Peyer's patch (tissue), 4 donors: ENCODE measurements around the gene ITSN1. TPM values are rescaled to one million over a fixed set of nuclear protein-coding genes. Genes with fewer than 3 reads are reported as not detected.
"Not testable (repeated sequence)": the region's sequence is repeated elsewhere in the genome, so short reads cannot be mapped to it uniquely, and the experiment has no call there.

Source experiments
- DNase-seq, 3 donors: peaks; one replicate each; pipeline ENCODE4 v3.0.0-alpha.2; 2017 to 2019
- H3K27ac ChIP-seq, 4 donors: fragments of 200-600 bp; sonication (generic); one replicate each; pipeline ENCODE4 v1.5.1; 2016 to 2019
- H3K27me3 ChIP-seq, 2 donors: fragments of 200-600 bp; sonication (generic); one replicate each; pipeline ENCODE4 v1.5.1; 2019
- H3K36me3 ChIP-seq, 3 donors: fragments of 200-600 bp; sonication (generic); one replicate each; pipeline ENCODE4 v1.5.1; 2016 to 2019
- H3K4me1 ChIP-seq, 4 donors: fragments of 200-600 bp; sonication (generic); one replicate each; pipeline ENCODE4 v1.5.1; 2016 to 2019
- H3K4me3 ChIP-seq, 4 donors: fragments of 200-600 bp; sonication (generic); 1 replicate in 3 of 4; 2 replicates in 1 of 4; pipeline ENCODE4 v1.5.1; 2016 to 2019; ENCODE audit warnings: mild to moderate bottlenecking in 1 of 4
- H3K9me3 ChIP-seq, 4 donors: fragments of 200-600 bp; sonication (generic); one replicate each; pipeline ENCODE4 v1.5.1; 2016 to 2019; ENCODE audit warnings: mild to moderate bottlenecking in 1 of 4
- POLR2A ChIP-seq, 2 donors: fragments of 450-650 bp; IDR thresholded peaks; one replicate each; pipeline ENCODE4 v1.5.1; 2017; ENCODE audit warnings: antibody characterized with exemption in 2 of 2, mild to moderate bottlenecking in 2 of 2, moderate library complexity in 2 of 2
- total RNA-seq, 4 donors: library from RNA; depleted of rRNA; stranded (reverse); fragments of >200 nt; gene quantifications; one replicate each; pipeline ENCODE4 v1.1.0, GENCODE V29; 2016
- TF ChIP-seq, protein P1 (sequence below), 6 experiments: fragments of 450-650 bp in 4 of 6; fragments of 200-600 bp in 2 of 6; sonication (generic) in 1 of 6; IDR thresholded peaks; one replicate each; pipeline ENCODE4 v1.5.1; 2017 to 2019; ENCODE audit warnings: antibody characterized with exemption in 6 of 6, mild to moderate bottlenecking in 3 of 6, moderate library complexity in 1 of 6

ITSN1 gene
- total RNA-seq, 4 donors from 2014 or later: 41.0 to 56.9 (median 49.5) TPM

- Histone ChIP-seq H3K27ac (no peak overlapping the region), H3K36me3 (no peaks in the 10 kb centered on the region), H3K27me3 (no peaks in the 10 kb centered on the region), H3K4me1 (no peaks in the 10 kb centered on the region), H3K4me3 (no peak overlapping the region), H3K9me3 (no peaks in the 10 kb centered on the region)
- no peak for DNase-seq
- TF ChIP-seq POLR2A (IDR thresholded peaks at IDR 0.05): no peak
- TF ChIP-seq, protein P1, sequence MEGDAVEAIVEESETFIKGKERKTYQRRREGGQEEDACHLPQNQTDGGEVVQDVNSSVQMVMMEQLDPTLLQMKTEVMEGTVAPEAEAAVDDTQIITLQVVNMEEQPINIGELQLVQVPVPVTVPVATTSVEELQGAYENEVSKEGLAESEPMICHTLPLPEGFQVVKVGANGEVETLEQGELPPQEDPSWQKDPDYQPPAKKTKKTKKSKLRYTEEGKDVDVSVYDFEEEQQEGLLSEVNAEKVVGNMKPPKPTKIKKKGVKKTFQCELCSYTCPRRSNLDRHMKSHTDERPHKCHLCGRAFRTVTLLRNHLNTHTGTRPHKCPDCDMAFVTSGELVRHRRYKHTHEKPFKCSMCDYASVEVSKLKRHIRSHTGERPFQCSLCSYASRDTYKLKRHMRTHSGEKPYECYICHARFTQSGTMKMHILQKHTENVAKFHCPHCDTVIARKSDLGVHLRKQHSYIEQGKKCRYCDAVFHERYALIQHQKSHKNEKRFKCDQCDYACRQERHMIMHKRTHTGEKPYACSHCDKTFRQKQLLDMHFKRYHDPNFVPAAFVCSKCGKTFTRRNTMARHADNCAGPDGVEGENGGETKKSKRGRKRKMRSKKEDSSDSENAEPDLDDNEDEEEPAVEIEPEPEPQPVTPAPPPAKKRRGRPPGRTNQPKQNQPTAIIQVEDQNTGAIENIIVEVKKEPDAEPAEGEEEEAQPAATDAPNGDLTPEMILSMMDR (IDR thresholded peaks at IDR 0.05): no peak
Observed at GRCh38 chr21:33861125-33861524, 218.8 kb downstream of the ITSN1 start.

- H3K36me3 ChIP-seq, H3K4me3 ChIP-seq, H3K4me1 ChIP-seq, H3K27ac ChIP-seq, H3K9me3 ChIP-seq, H3K27me3 ChIP-seq, DNase-seq: not testable (repeated sequence)
Observed at GRCh38 chr21:33863191-33863590, 220.9 kb downstream of the ITSN1 start.

DNA sequence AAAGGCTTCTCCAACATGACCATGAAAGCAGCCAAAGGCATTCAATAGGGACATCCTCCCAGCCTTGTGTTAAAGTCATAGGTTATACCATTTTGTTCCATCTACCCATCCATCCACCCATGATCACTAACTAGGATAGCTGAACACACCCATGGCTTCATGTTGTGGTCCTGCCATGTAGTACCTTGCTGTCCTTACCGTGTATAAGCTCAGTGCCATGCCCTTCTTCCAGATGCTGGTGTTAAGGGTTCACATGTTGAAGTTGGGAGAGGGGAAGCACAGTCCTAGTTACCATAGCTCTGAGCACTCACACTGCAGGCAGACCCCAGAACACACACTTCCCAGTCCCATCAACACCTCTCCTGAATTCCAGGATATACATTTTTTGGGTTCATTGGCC lies 221.8 kb downstream of the ITSN1 start:
- Histone ChIP-seq H3K4me1 (no peaks in the 10 kb centered on the region), H3K36me3 (no peaks in the 10 kb centered on the region), H3K9me3 (no peaks in the 10 kb centered on the region), H3K4me3 (no peak overlapping the region), H3K27me3 (no peaks in the 10 kb centered on the region), H3K27ac (no peak overlapping the region)
- no peak for DNase-seq
- no peak for TF ChIP-seq POLR2A (IDR thresholded peaks at IDR 0.05)
- TF ChIP-seq, protein P1 (IDR thresholded peaks at IDR 0.05): no peak

DNA sequence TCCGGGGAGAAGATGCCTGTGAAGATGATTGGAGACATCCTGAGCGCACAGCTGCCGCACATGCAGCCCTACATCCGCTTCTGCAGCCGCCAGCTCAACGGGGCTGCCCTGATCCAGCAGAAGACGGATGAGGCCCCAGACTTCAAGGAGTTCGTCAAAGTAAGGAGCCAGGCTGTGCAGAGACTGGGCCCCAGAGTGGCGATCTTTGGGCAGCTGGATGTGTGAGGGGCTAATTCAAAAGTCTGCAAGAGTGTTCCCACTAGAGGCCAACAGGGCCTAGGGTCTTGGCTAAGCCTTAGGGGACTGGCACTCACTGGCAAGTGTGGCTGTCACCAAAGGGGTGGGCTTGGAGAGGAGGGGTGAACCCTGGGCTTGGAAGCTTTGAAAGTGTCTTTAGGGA lies 222.9 kb downstream of the ITSN1 start:
- Histone ChIP-seq H3K4me3 (no peak overlapping the region), H3K9me3 (no peaks in the 10 kb centered on the region), H3K27ac (no peak overlapping the region), H3K4me1 (no peaks in the 10 kb centered on the region), H3K27me3 (no peaks in the 10 kb centered on the region), H3K36me3 (no peaks in the 10 kb centered on the region)
- no peak for DNase-seq
- TF ChIP-seq POLR2A (IDR thresholded peaks at IDR 0.05): no peak
- TF ChIP-seq, protein P1 (IDR thresholded peaks at IDR 0.05): no peak

DNA sequence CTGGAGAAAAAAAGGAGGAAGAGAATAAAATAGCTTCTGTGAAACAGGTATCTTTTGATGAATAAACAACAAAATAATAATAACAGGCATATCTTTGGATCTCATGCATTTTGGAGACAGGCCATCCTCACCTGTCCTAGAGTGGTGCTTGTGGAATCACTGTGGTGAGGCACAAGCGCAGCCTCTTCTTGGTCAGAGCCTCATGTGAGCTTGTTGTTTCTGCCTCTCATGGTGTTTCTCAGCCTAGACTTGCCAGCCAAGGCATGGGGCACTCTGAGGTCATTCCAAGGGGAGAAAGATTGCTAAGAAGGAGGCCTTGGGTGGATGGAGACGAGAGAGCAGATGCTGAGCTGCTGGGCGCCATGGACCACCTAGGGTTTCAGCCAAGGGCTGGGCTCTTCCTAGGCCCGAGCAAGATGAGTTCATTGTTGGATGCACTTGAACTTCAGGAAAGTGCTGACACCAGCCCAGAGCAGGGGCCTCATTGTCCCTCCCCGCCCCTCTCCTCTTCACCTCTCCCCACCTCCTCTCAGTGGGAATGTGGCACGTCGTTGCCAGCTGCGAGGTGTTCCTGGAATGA lies 223.8 kb downstream of the ITSN1 start:
- Histone ChIP-seq H3K27me3 (no peaks in the 10 kb centered on the region), H3K36me3 (no peaks in the 10 kb centered on the region), H3K27ac (no peak overlapping the region), H3K9me3 (no peaks in the 10 kb centered on the region), H3K4me3 (no peak overlapping the region), H3K4me1 (no peaks in the 10 kb centered on the region)
- DNase-seq: no peak
- TF ChIP-seq, protein P1 (IDR thresholded peaks at IDR 0.05): no peak
- TF ChIP-seq POLR2A (IDR thresholded peaks at IDR 0.05): no peak

DNA sequence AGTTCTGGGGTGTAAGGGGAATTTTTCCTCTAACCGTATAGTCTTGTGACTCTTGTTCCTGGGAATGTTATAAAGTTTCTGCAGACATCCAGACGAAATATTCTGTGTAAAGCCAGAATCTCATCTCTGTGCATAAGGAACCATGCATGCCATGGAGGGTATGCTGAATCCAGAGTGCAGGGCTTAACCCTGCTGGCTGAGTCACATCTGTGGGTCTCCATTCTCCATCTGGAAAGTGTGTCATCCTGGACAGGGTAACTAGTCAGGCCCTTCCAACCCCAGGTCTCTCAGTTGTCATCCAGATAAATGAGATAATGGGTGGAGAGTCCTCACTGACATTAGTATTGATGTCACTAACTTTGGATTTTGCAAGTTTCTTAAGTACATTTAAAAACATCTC lies 224.5 kb downstream of the ITSN1 start:
- H3K4me1 ChIP-seq: no peaks in the 10 kb centered on the region
- H3K27me3 ChIP-seq: no peaks in the 10 kb centered on the region
- no peaks in the 10 kb centered on the region for H3K36me3 ChIP-seq
- H3K27ac ChIP-seq: no peak overlapping the region
- TF ChIP-seq POLR2A (IDR thresholded peaks at IDR 0.05): no peak
- TF ChIP-seq, protein P1 (IDR thresholded peaks at IDR 0.05): no peak
- no peak overlapping the region for H3K4me3 ChIP-seq
- DNase-seq: no peak
- no peaks in the 10 kb centered on the region for H3K9me3 ChIP-seq

- not testable (repeated sequence) for H3K27me3 ChIP-seq, H3K4me1 ChIP-seq, H3K36me3 ChIP-seq, H3K9me3 ChIP-seq, H3K4me3 ChIP-seq, H3K27ac ChIP-seq, DNase-seq
Observed at GRCh38 chr21:33867868-33868267, 225.6 kb downstream of the ITSN1 start.
